Measurements from ENCODE around the gene UBTD1.
"Not testable (repeated sequence)": the region's sequence is repeated elsewhere in the genome, so short reads cannot be mapped to it uniquely, and the experiment has no call there.

The UBTD1 gene

GRCh38 chr10:97573672-97574071 is 74.9 kb downstream of the UBTD1 start:
- Histone ChIP-seq H4K20me1 (ENCODE audit: low read depth, low read length) (no peaks in the 10 kb centered on the region), H3K9me3 (ENCODE audit: insufficient read depth, low read length) (no peaks in the 10 kb centered on the region), H3K79me2 (ENCODE audit: insufficient read depth, low read length) (no peaks in the 10 kb centered on the region), H3K9ac (ENCODE audit: low read length) (no peak overlapping the region), H3K4me3 (ENCODE audit: insufficient read depth, low read length, poor library complexity, severe bottlenecking) (no peak overlapping the region), H3K4me2 (ENCODE audit: low read depth, low read length, poor library complexity, severe bottlenecking) (no peak overlapping the region), H3K27me3 (ENCODE audit: low read length) (no peaks in the 10 kb centered on the region), H2AFZ (ENCODE audit: low read depth, low read length, severe bottlenecking) (no peak overlapping the region), H3F3A (ENCODE audit: insufficient read depth) (no peaks in the 10 kb centered on the region), H3K36me3 (ENCODE audit: low read length) (no peaks in the 10 kb centered on the region), H3K27ac (ENCODE audit: low read depth, low read length) (no peak overlapping the region), H3K9me2 (replicated peaks; ENCODE audit: insufficient read depth, low read length) (no peaks in the 10 kb centered on the region)
- no peak for TF ChIP-seq CTCF (IDR thresholded peaks at IDR 0.05; ENCODE audit: insufficient read depth, low read length, poor library complexity, severe bottlenecking)

GRCh38 chr10:97574374-97575126 is 75.8 kb downstream of the UBTD1 start:
- Histone ChIP-seq H3K9ac (ENCODE audit: low read length) (no peak overlapping the region), H3K9me2 (replicated peaks; ENCODE audit: insufficient read depth, low read length) (no peaks in the 10 kb centered on the region), H3K4me2 (ENCODE audit: low read depth, low read length, poor library complexity, severe bottlenecking) (no peak overlapping the region), H3K36me3 (ENCODE audit: low read length) (no peaks in the 10 kb centered on the region), H3K79me2 (ENCODE audit: insufficient read depth, low read length) (no peaks in the 10 kb centered on the region), H4K20me1 (ENCODE audit: low read depth, low read length) (no peaks in the 10 kb centered on the region), H3K27ac (ENCODE audit: low read depth, low read length) (no peak overlapping the region), H3K9me3 (ENCODE audit: insufficient read depth, low read length) (no peaks in the 10 kb centered on the region), H3F3A (ENCODE audit: insufficient read depth) (no peaks in the 10 kb centered on the region), H3K4me3 (ENCODE audit: insufficient read depth, low read length, poor library complexity, severe bottlenecking) (no peak overlapping the region), H3K27me3 (ENCODE audit: low read length) (no peaks in the 10 kb centered on the region), H2AFZ (ENCODE audit: low read depth, low read length, severe bottlenecking) (no peak overlapping the region)
- TF ChIP-seq EZH2phosphoT487 (conservative IDR thresholded peaks at IDR 0.05; ENCODE audit: low read length) = no peak
- no peak for TF ChIP-seq CTCF (IDR thresholded peaks at IDR 0.05; ENCODE audit: insufficient read depth, low read length, poor library complexity, severe bottlenecking)

GRCh38 chr10:97575127-97575668 is 76.5 kb downstream of the UBTD1 start:
- H3K4me2 ChIP-seq (ENCODE audit: low read depth, low read length, poor library complexity, severe bottlenecking) = no peak overlapping the region
- H3K27ac ChIP-seq (ENCODE audit: low read depth, low read length) = no peak overlapping the region
- H3K4me3 ChIP-seq (ENCODE audit: insufficient read depth, low read length, poor library complexity, severe bottlenecking) = no peak overlapping the region
- H2AFZ ChIP-seq (ENCODE audit: low read depth, low read length, severe bottlenecking) = no peak overlapping the region
- H3K9me2 ChIP-seq (replicated peaks; ENCODE audit: insufficient read depth, low read length) = no peaks in the 10 kb centered on the region
- no peaks in the 10 kb centered on the region for H3F3A ChIP-seq (ENCODE audit: insufficient read depth)
- H3K79me2 ChIP-seq (ENCODE audit: insufficient read depth, low read length) = no peaks in the 10 kb centered on the region
- H3K27me3 ChIP-seq (ENCODE audit: low read length) = no peaks in the 10 kb centered on the region
- H3K9ac ChIP-seq (ENCODE audit: low read length) = no peak overlapping the region
- no peaks in the 10 kb centered on the region for H4K20me1 ChIP-seq (ENCODE audit: low read depth, low read length)
- H3K36me3 ChIP-seq (ENCODE audit: low read length) = no peaks in the 10 kb centered on the region
- no peaks in the 10 kb centered on the region for H3K9me3 ChIP-seq (ENCODE audit: insufficient read depth, low read length)
- no peak for TF ChIP-seq EZH2phosphoT487 (conservative IDR thresholded peaks at IDR 0.05; ENCODE audit: low read length)
- no peak for TF ChIP-seq CTCF (IDR thresholded peaks at IDR 0.05; ENCODE audit: insufficient read depth, low read length, poor library complexity, severe bottlenecking)

GRCh38 chr10:97576487-97576886 is 77.8 kb downstream of the UBTD1 start:
- not testable (repeated sequence) for H3K27me3 ChIP-seq (ENCODE audit: low read length); H2AFZ ChIP-seq (ENCODE audit: low read depth, low read length, severe bottlenecking); H3K4me2 ChIP-seq (ENCODE audit: low read depth, low read length, poor library complexity, severe bottlenecking); H4K20me1 ChIP-seq (ENCODE audit: low read depth, low read length); H3K79me2 ChIP-seq (ENCODE audit: insufficient read depth, low read length); H3F3A ChIP-seq (ENCODE audit: insufficient read depth); H3K9me2 ChIP-seq (replicated peaks; ENCODE audit: insufficient read depth, low read length); H3K9ac ChIP-seq (ENCODE audit: low read length); H3K36me3 ChIP-seq (ENCODE audit: low read length); H3K4me3 ChIP-seq (ENCODE audit: insufficient read depth, low read length, poor library complexity, severe bottlenecking); H3K9me3 ChIP-seq (ENCODE audit: insufficient read depth, low read length); H3K27ac ChIP-seq (ENCODE audit: low read depth, low read length)

Measured in SU-DHL-6 (cell line).